HG02798 (cell line): ENCODE data around the gene PLIN5.

Experiments used
- ATAC-seq: cut with Tn5 transposase; IDR thresholded peaks from one replicate; pipeline ENCODE4 v1.9.1; 2021; ENCODE audit warnings: mild to moderate bottlenecking; ENCODE audit not compliant: unreplicated experiment, poor library complexity

PLIN5 gene

GRCh38 chr19:4493929-4494690 is 40.9 kb downstream of the PLIN5 start:
- no peak for ATAC-seq

GRCh38 chr19:4493104-4493928 is 41.7 kb downstream of the PLIN5 start:
- ATAC-seq: no peak

DNA sequence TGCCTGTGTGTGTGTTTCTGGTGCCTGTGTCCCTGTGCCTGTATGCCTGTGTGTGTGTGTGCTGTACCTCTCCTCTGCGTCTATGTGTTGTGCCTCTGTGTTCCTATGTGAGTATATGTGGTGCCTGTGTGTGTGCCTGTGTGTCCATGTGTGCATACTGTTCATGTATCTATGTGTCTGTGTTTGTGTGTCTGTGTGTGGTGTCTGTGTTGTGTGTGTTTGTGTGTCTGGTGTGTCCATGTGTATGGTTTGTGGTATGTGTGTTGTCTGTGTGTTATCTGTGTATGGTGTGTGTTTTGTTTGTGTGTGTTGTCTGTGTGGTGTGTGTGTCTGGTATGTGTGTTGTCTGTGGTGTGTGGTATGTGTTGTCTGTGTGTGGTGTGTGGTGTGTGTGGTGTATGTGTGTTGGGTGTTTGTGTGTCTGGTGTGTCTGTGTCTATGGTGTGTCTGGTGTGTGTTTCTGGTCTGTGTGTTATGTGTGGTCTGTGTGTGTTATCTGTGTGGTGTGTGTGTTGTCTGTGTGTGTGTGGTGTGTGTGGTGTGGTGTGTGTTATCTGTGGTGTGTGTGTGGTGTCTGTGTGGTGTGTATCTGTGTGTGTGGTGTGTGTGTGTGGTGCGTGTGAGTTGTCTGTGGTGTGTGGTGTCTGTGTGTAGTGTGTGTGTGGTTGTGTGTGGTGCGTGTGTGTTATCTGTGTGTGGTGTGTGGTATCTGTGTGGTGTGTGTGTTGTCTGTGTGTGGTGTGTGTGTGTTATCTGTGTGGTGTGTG is 42.5 kb downstream of the PLIN5 start:
- no peak for ATAC-seq

GRCh38 chr19:4491446-4491845 is 43.6 kb downstream of the PLIN5 start:
- ATAC-seq: no peak

DNA sequence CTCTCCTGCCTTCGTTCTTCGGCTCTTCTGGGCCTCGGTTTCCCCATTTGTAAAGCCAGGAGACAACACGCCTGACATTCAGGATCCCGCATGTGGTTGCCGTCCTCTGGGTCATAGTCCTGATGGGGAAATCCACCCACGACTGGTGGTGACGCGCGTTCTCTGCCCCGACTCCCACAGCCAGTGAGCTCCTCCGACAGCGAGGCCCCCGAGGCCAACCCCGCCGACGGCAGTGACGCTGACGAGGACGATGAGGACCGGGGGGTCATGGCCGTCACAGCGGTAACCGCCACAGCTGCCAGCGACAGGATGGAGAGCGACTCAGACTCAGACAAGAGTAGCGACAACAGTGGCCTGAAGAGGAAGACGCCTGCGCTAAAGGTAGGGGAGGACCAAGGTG is 46.5 kb downstream of the PLIN5 start:
- no peak for ATAC-seq

DNA sequence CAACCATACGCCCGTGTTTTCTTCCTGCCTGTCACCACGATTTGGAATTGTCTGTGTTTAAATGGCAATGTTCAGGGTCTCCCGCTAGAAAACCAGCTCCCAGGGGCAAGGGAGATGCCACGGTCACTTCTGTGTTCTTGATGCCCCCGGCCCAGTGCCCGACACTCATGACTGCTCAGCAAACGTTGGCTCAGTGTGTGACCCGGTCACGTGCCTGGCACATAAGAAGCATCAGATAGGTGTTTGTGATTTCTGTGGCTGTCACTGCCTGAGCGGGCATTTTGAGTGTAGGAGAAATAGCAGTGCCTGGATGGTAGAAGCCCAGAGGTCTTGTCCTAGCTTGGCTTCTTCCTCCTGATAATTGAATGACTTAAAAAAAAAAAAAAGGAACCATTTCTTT is 47.5 kb downstream of the PLIN5 start:
- no peak for ATAC-seq

DNA sequence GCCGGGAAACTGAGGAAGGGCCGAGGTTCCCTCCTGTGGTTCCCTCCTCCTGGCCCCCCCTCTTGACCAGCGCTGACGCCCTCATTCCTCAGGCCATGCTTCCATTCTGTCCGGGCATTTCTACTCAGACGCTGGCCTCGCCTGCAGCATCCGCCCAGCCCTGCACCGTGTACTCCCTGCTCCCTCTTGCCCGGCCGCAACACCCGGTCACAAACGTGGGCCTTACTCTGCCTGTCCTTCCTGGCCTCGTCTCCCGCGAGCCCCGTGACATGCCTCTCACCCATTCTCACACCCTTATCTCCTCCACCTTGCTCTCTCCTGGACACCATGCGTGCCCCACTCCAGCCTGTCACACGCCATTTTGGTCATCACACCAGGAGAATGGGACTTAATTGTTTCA is 51.6 kb downstream of the PLIN5 start:
- ATAC-seq: no peak

DNA sequence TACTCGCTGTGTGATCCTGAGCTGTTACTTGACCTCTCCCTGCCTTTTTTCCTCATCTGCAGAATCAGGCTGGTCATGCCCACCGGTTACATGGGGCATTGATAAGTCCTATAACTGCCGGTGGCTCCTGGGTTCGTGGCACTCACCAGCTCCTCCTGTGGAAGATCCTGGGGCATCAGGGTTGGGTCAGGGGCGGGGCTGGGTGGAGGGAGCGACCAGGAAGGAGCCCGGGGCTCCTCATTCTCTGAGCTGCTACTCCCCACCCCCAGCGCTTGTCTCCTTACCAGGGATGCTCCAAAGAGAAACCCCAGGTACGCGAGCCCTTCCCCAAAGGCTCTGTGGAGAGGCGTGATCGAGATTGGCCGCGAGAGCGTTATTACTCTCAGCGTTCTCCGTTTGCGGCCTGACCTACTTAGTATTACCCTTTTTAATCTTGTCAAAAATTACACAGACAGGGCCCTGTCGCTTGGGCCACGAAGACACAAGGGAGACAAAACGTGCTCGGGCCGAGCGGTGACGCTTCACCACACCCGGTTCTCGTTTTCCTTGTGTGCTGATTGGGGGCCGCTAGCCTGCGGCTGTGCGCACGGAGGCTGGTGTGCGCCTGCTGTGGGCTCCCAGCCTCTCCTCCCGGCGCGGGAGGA is 52.2 kb downstream of the PLIN5 start:
- ATAC-seq: no peak

GRCh38 chr19:4477034-4477801 is 57.8 kb downstream of the PLIN5 start:
- ATAC-seq: no peak

DNA sequence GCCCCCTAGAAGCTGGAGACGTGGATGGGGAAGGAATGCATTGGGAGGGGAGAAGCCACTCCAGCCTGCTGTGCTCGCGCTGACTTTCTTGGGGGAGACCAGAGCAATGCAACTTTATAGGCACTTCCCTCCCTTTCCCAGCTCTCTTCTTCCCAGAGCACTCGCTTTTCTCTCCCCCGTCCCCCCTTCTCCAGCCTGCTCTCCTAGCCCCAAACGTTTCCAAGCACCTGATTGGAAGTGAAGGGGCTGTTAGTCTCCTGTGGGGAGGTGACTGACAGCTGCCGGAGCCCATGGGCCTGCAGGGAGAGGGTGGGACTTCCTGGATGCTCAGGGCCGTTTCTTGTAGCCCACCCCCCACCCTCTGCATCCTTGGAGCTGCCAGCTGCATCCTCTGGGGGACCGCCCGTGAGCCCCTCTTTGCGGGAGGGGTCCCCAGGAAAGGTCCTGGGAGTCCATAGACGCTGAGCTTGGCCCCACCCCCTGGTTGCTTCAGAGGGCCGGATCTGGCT is 60.5 kb downstream of the PLIN5 start:
- ATAC-seq: no peak

- no peak for ATAC-seq
Measured at GRCh38 chr19:4473763-4474513, 61.1 kb downstream of the PLIN5 start.

DNA sequence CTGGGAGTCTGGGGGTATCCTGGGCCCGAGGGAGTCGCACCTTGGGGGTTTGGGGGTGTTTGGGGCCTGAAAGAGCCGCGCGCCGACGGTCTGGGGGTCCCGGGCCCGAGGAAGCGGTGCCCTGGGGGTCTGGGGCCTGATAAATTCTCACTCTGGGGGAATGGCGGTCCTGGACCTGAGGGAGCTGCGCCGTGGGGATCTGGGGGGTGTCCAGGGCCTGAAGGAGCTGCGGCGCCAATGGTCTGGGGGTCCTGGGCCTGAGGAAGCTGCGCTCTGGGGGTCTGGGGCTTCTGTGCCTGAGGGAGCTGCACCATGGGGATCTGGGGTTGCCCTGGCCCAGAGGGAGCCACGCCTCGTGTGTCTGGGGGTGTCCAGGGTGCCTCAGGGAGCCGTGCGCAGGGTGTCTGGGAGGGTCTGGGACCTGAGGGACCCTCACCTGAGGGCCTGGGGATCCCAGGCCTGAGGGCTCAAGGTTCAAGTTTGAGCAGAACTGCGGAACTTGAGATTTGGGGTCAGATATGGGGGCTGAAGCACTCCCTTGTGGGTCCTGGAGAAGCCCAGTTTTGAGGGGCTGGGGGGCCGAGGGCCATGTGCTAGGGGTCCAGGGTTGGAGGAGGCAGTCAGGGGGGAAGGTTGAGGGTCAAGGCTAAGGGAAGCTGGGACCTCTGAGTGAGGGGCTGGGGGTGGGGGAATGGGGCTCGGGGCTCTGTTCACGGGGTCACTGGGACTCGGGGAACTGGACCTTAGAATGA is 61.8 kb downstream of the PLIN5 start:
- no peak for ATAC-seq
